HG02885 (cell line): ENCODE measurements around the gene EDC4.
"Not testable (repeated sequence)": the region's sequence is repeated elsewhere in the genome, so short reads cannot be mapped to it uniquely, and the experiment has no call there.

Experiments
- ATAC-seq: cut with Tn5 transposase; IDR thresholded peaks from one replicate; pipeline ENCODE4 v1.9.1; 2021; ENCODE audit warnings: mild to moderate bottlenecking; ENCODE audit not compliant: unreplicated experiment, poor library complexity

The EDC4 gene

GRCh38 chr16:67872631-67873434 is at the start of gene EDC4:
TSS of gene EDC4 (plus strand) at chr16:67873052. CDS start at chr16:67873262, 210 bp downstream.
- ATAC-seq = peak; percentile 80

DNA sequence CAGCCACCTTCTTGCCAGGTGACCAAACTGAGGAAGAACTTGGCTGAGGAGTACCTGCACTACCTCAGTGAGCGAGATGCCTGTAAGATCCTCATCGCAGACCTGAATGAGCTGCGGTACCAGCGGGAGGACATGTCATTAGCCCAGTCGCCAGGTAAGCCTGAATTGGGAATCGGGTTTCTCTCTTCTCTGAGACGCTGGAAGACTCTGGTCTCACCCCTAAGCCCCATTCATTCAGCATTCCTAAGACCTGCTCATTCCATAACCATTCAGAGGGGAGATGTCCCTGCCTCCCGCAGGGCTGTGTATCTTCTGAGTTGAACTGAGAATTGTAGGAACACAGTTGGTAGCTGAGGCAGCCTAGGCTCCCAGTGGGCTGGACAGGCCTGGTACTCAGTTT is 47.7 kb upstream of the EDC4 start:
- no peak for ATAC-seq

DNA sequence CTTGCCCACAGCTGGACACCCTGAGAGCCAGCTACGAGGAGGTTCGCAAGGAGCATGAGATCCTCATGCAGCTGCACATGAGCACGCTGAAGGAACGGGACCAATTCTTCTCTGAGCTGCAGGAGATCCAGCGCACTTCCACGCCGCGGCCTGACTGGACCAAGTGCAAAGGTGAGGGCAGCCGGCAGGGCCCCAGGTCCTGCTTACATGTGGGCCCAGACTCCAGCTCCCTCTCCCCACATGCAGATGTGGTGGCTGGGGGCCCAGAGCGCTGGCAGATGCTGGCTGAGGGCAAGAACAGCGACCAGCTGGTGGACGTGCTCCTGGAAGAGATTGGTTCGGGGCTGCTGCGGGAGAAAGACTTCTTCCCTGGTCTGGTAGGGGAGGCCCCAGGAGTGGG is 46.9 kb upstream of the EDC4 start:
- ATAC-seq = no peak

DNA sequence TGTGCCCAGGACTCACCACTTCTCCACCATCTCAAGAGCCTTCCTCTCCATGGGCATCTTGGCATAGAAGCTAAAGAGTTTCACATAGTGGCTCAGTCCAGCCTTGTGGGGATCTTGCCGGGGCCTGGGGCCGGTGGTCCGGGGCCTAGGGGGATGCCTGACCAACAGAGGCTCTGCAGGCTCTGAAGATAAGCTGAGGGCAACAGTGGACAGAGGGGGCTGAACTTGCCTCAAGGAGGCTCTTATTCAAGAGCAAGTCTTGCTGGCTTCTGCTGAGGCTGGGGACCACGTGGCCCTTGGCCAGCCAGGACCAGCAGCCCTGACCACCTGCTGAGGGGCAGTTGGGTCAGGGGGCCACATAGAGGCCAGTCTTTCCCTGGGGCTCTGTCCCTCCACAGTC is 44.2 kb upstream of the EDC4 start:
- ATAC-seq = no peak

GRCh38 chr16:67833030-67833414 is 39.8 kb upstream of the EDC4 start:
- ATAC-seq = no peak

GRCh38 chr16:67833415-67834241 is 39.2 kb upstream of the EDC4 start:
- peak; percentile 98 for ATAC-seq

GRCh38 chr16:67834242-67834614 is 38.6 kb upstream of the EDC4 start:
- ATAC-seq = no peak

- ATAC-seq = not testable (repeated sequence)
These were observed 35.7 kb upstream of the EDC4 start for GRCh38 chr16:67837190-67837589.

GRCh38 chr16:67837811-67838210 is 35.0 kb upstream of the EDC4 start:
- no peak for ATAC-seq

DNA sequence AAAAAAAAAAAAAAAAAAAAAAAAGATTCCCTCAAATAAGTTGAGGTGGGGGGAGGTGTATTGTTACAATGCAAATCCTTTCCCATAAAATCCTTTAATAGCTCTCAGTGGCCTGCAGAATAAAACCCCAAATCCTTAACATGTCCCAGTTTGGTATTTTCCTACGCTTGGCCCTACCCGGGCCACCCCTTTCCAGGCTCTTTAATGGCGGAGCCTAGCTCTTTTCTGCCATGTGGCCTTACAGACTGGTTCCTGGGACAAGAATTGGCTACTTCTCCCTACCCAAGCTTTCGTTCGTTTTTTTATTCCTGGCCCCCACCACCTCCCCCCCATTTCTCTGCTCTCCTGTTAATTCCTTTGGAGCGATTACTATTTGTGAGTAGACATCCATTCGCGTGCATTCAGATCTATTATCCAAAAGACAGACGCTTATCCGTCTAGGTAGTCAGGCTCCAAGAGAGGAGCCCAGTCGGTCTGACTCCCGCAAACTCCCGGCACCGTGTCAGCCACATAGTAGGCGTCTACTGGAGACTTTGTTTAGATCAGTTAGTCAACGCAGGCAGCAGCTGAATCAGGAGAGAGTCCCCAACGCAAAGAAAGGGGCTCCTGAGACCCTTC is 31.5 kb upstream of the EDC4 start:
- no peak for ATAC-seq

- peak; percentile 62 for ATAC-seq
These were observed 30.9 kb upstream of the EDC4 start, which contains the start of gene THAP11 for GRCh38 chr16:67841816-67842508. TSS of gene THAP11 (plus strand) at chr16:67842320. CDS start at chr16:67842555, 235 bp downstream.

- peak; percentile 13 for ATAC-seq
These were observed 30.1 kb upstream of the EDC4 start for GRCh38 chr16:67842509-67843342.

DNA sequence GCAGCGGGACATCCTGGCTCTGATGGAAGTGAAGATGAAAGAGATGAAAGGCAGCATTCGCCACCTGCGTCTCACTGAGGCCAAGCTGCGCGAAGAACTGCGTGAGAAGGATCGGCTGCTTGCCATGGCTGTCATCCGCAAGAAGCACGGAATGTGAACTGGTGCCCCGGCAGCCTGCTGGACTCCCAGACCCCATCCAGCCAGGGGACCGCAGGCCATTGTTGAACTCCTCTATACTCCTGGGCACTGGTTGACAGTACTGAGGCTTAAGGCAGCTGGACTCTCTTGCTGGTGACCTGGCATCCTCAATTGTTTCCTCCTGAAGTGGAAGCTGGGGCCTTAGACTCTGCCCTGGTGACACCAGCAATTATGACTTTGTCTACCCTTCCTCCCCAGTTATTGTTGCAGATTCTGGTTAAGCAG is 29.5 kb upstream of the EDC4 start:
- ATAC-seq = no peak

GRCh38 chr16:67844497-67844896 is 28.4 kb upstream of the EDC4 start:
- no peak for ATAC-seq

DNA sequence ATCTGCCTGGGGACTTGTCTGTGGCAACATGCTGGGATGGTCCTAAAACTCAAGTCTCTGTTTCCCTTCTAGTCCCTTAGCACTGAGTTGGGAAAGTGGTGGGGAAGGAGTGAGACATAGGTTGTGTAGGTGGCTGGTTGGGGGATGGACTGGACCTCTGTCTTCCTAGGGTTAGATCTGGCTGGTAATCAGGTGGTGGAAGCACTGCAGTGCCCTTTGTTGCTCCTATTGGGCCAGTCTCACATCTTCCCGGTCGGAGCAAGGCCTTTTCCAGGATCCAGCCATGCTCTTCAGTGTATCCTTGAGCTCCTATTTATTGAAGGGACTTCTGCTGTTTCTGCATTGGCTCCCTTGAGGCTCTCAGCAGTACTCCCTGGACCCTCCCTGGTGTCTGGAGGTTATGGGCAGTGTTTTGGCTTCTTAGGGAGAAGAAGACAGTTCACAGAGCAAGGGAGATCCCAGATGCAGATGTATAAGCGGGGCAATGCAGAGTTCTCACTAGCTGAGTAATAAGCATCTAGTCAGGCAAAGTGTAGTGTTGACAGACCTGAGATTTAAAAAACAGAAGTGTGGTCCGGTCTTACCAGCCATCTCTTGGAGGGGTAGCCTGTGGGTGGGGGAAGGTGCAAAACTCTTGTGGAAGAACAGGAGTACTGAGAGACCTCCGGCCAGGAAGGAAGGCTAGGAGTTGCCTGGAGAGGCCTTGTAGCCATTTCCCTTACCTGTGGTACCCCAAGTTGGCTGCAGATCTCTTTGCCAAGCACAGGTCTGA is 27.4 kb upstream of the EDC4 start:
- ATAC-seq = no peak

DNA sequence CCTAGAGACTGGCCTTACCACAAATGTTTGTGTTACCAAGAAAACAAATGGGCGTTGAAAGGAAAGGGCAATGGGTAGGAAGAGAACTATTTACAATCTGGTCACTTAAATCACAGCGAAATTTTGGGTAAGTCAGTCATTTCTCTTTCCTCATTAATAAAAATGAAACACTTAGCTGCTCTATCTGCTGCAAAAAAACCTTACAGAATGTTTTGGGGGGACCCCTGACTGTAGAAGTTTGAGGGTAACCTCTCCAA is 26.9 kb upstream of the EDC4 start:
- no peak for ATAC-seq

GRCh38 chr16:67846320-67847063 is 26.4 kb upstream of the EDC4 start, which contains the start of gene NUTF2:
TSS of gene NUTF2 (plus strand) at chr16:67846933. CDS start at chr16:67865131, 18,198 bp downstream.
- ATAC-seq = peak; percentile 63
